HG03139 (cell line): ENCODE data around the gene JMJD1C.
"Not testable (repeated sequence)": the region's sequence is repeated elsewhere in the genome, so short reads cannot be mapped to it uniquely, and the experiment has no call there.

Experiments
- ATAC-seq: cut with Tn5 transposase; IDR thresholded peaks from one replicate; pipeline ENCODE4 v1.9.1; 2021; ENCODE audit not compliant: unreplicated experiment

JMJD1C gene

GRCh38 chr10:63409465-63410027 lies 56.2 kb downstream of the JMJD1C start:
- ATAC-seq, result no peak

GRCh38 chr10:63407136-63407662 lies 58.6 kb downstream of the JMJD1C start:
- ATAC-seq, result no peak

GRCh38 chr10:63396133-63396761 lies 69.5 kb downstream of the JMJD1C start:
- ATAC-seq, result no peak

DNA sequence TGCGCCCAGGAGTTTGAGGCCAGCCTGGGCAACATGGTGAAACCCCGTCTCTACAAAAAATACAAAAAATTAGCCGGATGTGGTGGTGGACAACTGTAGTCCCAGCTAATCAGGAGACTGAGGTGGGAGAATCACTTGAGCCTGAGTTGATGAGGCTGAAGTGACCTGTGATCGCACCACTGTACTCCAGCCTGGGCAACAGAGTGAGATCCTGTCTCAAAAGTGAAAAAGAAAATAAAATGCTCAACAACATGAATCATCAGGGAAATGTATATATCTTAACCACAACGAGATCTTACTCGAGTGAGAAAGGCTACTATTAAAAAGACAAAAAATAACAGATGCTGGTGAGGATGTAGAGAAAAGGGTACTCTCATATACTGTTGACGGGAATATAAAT lies 72.7 kb downstream of the JMJD1C start:
- ATAC-seq, result no peak

- no peak for ATAC-seq
Observed at GRCh38 chr10:63392224-63392623, 73.6 kb downstream of the JMJD1C start.

DNA sequence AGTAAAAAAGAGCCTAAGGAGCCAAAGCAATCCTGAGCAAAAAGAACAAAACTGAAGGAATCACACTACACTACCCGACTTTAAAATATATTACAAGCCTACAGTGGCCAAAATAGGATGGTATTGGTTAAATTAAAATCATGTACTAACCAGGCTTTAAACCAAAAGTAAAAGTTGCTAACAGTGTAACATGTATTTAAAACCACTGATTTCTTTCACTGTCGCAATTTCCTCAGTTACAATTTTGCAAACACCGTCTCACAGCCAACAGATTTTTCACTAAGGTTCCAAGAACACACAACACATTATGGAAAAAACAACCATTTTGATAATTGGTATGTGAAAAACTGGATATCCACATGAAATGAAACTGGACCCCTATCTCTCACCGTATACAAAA lies 74.0 kb downstream of the JMJD1C start:
- ATAC-seq, result no peak

GRCh38 chr10:63390521-63390920 lies 75.3 kb downstream of the JMJD1C start:
- no peak for ATAC-seq

- ATAC-seq, result no peak
Observed at GRCh38 chr10:63388421-63389031, 77.3 kb downstream of the JMJD1C start.

DNA sequence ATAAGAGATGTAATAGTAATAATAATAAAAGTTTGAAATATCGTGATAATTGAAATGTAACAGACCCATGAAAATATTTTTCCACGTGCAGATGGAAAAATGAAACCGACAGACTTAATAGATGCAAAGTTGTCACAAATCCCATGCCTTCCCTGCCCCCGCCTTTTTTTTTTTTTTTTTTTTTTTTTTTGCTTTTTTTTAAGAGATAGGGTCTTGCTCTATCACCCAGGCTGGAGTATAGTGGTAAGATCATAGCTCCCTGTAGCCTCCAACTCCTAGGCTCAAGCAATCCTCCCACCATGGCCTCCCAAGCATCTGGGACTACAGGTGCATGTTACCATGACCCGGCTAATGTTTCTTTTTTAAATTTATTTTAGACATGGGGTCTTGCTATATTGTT lies 80.5 kb downstream of the JMJD1C start:
- ATAC-seq, result no peak

DNA sequence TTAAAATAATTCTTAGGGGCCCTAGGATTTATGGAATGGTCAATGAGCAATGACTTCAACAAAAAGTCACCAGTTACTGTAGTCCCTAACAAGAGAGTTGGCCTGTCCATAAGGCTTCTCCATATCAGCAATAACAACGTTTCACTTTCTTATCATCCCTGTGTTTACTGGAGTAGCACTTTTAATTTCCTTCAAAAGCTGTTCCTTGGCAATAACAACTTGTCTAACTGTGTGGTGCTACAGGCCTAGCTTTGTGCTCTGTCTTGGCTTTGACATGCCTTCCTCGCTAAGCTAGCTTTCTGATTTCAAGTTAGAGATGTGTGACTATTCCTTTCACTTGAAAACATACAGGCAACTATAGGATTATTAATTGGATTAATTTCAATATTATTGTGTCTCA lies 81.1 kb downstream of the JMJD1C start:
- ATAC-seq, result no peak

- no peak for ATAC-seq
Observed at GRCh38 chr10:63384001-63384400, 81.8 kb downstream of the JMJD1C start.

- ATAC-seq, result no peak
Observed at GRCh38 chr10:63383141-63383540, 82.6 kb downstream of the JMJD1C start.

DNA sequence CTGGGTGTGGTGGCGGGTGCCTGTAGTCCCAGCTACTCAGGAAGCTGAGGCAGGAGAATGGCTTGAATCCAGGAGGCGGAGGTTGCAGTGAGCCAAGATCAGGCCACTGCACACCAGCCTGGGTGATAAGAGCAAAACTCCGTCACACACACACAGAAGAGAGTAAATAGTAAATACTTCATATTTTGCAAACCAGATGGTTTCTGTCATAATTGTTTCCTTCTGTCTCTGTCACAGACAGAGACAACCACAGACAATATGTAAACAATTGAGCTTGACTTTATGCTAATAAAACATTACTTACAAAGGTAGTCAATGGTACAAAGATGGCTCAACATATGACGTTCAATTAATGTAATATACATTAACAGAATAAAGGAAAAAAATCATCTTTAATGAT lies 83.7 kb downstream of the JMJD1C start:
- ATAC-seq, result no peak

GRCh38 chr10:63377305-63377661 lies 88.5 kb downstream of the JMJD1C start:
- not testable (repeated sequence) for ATAC-seq

- peak; percentile 87 for ATAC-seq
Observed at GRCh38 chr10:63376560-63377304, 89.0 kb downstream of the JMJD1C start.

DNA sequence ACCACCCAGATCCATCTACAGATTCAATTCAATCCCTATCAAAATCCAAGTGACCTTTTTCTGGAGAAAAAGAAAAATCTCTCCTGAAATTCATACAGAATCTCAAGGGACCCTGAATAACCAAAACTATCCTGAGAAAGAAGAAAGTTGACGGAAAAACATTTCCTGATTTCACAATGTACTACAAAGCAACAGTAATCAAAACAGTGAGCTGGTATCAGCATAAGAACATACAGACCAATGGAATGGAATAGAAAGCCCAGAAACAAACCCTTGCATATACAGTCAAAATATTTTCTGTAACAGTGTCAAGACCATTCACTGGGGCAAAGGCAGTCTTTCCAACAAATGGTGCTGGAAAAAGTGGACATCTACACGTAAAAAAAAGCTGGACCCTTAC lies 89.9 kb downstream of the JMJD1C start:
- ATAC-seq, result no peak

GRCh38 chr10:63375458-63375857 lies 90.3 kb downstream of the JMJD1C start:
- ATAC-seq, result no peak

DNA sequence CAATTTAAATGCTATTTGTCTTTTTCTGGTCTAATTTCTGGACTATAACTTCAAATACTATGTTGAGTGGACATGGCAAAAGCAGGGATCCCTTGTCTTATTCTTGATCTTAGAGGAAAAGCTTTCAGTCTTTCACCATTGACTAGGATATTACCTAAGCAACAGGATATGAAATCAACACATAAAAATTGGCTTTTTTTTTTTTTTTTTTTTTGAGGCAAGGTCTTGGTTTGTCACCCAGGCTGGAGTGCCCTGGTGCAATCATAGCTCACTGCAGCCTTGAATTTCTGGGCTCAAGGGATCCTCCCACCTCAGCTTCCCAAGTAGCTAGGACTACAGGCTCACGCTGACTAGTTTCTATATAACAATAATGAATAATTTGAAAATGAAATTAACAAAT lies 90.8 kb downstream of the JMJD1C start:
- no peak for ATAC-seq

DNA sequence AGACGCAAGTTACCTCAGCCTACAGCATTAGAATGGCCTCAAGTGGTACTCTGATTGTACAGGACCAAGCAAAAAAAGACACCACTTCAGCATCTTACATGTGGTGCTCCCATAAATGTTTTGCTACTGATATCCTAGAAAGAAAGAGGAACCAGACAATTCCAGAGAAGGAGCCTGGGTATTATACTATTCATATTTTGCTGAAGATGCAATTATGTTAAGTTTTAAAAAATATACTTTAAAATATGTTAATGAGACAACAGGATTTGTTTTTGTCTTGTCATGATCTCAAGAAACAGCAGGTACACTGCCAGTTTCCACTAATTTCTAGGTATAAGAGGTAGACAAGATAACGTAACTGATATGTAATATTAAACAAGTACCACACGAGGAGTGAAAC lies 92.6 kb downstream of the JMJD1C start:
- no peak for ATAC-seq

- no peak for ATAC-seq
Observed at GRCh38 chr10:63369711-63370110, 96.1 kb downstream of the JMJD1C start.

DNA sequence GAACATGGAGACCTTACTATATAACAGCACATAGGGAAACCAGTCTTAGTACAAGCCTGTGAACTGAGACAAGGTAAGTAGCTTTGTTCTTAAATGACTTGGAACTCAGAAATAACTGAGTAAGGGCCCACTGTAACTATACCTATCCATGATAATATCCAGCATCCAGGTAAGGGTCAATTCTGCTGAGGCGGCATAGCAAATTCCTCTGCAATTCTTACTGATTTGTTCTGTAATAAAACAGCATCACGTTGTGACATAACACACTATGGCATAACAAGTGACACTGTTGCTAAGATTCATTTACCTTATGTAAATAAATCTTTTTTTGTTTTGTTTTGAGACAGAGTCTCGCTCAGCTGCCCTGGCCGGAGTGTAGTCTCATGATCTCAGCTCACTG lies 97.4 kb downstream of the JMJD1C start:
- ATAC-seq, result no peak

DNA sequence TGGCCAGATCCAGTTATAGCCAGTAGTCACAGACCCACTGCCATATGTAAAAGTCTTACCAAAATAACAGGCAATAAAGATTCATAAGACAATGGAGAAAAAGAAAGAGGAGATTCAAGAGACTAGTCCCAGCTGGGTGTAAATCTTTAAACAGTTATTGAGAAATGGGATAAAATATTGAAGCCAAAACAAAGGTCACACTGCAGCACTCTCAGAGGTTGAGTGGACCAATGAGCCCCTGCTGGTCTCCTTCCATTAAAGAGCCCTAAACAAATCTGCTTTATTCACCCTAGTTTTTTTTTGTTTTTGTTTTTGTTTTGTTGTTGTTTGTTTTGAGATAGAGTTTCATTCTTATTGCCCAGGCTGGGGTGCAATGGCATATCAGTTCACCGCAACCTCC lies 98.8 kb downstream of the JMJD1C start:
- no peak for ATAC-seq
